ENCODE data around the gene FARP1.

DNA sequence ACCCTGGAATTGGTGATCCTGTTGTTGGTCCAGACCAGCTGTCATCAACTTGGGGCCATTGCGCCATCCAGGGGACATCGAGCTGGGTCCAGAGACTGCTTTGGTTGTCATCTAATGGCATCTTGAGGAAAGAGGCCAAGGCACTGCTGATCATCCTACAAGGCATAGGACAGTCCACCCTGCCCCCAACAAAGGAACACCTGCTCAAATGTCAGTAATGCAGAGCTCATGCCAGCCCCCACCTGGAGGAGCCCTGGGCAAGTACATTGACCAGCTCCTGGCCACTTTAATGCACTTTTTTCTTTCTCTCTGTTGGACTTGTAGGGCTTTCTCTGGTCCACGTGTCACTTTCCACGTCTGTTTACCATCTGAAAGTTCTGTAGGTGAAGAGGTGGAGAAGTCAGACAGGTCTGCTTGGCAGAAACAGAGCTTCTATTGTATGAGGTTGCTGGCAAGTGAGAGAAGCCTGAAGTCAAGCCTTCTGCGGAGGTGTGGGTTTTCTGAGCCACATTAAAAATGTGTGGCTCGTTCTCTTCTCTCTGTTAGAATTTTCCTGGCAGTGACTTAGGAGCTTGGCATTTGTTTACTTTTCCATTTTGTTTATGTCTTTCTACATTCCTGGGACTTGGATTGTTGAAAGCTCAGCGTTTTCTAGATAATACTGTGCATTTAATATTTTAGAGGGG lies 158.2 kb downstream of the FARP1 start:
- TF ChIP-seq POLR2A (IDR thresholded peaks at IDR 0.05): no peak
- TF ChIP-seq, protein P1, sequence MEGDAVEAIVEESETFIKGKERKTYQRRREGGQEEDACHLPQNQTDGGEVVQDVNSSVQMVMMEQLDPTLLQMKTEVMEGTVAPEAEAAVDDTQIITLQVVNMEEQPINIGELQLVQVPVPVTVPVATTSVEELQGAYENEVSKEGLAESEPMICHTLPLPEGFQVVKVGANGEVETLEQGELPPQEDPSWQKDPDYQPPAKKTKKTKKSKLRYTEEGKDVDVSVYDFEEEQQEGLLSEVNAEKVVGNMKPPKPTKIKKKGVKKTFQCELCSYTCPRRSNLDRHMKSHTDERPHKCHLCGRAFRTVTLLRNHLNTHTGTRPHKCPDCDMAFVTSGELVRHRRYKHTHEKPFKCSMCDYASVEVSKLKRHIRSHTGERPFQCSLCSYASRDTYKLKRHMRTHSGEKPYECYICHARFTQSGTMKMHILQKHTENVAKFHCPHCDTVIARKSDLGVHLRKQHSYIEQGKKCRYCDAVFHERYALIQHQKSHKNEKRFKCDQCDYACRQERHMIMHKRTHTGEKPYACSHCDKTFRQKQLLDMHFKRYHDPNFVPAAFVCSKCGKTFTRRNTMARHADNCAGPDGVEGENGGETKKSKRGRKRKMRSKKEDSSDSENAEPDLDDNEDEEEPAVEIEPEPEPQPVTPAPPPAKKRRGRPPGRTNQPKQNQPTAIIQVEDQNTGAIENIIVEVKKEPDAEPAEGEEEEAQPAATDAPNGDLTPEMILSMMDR (IDR thresholded peaks at IDR 0.05): no peak
